HG02938 (cell line): ENCODE results near the gene KCNA3.
"Not testable (repeated sequence)": the region's sequence is repeated elsewhere in the genome, so short reads cannot be mapped to it uniquely, and the experiment has no call there.

Experiments
- ATAC-seq: cut with Tn5 transposase; IDR thresholded peaks from one replicate; pipeline ENCODE4 v1.9.1; 2021; ENCODE audit warnings: mild to moderate bottlenecking, moderate library complexity; ENCODE audit not compliant: unreplicated experiment

Gene KCNA3

DNA sequence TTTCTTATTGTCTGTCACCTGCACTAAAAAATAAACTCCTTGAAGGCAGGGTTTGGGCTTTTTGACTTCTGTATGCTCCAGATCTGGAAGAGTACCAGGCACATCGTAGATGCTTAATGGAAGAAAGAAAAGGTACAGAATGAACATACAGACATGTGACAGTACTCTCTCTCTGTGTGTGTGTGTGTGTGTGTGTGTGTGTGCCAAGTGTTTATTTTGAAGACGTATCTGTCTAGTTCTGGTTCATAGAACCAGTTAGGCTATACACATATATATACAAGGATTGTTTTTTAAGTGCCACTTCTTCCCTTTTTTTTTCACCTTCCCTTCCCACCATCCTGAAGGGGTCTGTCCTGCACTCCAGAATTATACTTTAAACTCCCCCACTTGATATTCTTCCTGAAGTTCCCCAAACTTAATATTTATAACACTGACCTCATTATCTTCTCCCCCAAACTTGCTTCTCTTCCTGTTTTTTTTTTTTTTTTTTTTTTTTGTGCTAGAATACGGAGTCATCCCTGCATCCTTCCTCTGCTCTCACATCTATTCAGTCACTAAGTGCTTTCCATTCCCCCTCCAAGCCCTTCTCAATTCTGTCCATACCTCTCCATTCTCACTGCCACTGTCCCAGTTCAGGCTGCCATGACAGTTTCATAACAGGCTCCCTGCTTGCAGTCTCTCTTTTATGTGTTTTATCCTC lies 5.4 kb upstream of the KCNA3 start:
- no peak for ATAC-seq

DNA sequence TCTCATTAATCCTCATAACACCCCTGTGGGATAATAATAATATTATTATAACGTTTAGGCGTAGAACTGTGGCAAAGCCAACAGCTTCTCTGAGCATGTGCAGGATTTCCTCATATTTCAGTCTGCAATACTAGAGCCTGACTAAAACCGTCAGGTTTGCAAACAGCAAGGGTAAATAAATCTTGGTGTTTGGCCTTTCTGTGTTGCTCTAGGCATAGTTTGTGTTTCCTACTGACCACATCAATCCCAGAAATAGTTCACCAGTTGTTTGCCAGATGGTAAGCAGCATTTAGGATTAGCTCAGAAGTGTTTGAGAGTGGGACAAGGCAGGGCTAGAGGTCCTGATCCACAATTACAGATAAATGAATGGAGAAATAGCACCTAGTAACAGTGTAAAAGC lies 2.8 kb upstream of the KCNA3 start:
- ATAC-seq: no peak

DNA sequence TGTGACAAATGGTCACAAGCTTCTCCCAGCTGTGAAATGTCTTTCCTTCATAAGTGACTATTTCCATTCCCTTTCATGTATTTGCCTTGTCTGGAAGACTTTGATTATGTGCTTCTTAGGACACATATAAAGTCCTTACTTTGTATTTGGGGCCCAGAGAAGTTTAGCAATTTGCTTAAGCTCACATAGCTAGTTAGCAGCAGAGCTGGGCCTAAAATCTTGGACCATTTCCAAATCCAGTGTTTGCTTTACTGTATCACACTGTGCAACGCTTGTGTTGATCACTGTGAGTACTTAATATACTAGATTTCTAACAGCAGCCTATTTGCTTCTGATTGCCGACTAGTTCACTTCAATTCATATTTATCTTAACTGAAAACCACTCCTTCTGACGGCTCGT lies 2.2 kb upstream of the KCNA3 start:
- ATAC-seq: no peak

DNA sequence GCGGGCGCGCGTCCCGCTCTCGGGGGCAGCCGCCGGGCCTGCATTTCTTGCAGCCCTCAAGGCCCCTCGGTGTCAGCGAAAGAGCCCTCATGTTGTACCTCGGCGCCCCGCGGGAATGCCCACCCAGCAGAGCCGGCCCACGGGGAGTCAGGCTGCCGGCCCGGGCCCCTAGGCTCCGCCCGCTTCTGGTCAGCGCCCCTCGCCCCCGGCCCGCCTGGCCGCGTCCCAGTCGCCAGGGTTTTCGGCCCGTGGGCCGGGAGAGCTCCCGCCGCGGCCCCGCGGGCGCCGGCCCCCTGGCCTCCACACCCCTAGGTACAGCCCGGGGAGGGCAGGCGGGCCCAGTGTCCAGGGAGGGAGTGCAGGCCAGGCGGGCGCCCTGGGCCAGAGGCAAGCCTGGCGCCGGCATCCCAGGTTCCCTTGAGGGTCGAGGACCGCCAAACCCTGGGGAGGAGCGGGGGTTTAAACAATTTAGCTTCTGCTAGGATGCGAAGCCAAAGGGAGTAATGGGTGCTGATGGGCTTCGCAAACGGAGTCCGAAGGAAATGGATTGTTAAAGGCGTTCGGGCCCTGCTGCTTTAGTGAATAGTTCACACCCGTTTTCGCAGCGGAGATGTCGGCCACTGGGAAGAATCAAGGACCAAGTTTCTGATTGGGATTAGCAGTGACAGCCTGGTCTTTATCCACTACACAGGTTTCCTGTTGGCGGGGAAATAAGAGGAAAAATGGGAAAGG lies 486 bp upstream of the KCNA3 start:
- ATAC-seq: no peak

DNA sequence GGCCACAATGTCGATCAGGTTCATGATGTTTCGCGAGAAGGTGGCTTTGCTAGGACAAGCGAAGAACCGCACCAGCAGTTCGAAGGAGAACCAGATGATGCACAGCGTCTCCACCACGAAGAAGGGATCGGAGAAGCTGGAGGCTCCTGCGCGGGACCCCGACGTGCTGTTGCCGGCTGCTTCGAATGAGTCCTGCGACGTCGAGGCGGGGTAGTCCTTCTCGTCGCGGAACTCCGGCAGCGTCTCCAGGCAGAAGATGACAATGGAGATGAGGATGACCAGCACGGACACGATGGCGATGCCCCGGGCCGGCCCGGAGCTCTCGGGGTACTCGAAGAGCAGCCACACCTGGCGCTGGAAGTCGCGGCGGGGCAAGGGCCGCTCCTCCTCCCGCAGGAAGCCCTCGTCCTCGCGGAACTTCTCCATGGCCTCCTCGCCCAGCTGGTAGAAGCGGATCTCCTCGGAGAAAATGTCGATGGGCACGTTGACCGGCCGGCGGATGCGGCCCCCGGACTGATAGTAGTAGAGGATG lies 869 bp downstream of the KCNA3 start:
- ATAC-seq: no peak

DNA sequence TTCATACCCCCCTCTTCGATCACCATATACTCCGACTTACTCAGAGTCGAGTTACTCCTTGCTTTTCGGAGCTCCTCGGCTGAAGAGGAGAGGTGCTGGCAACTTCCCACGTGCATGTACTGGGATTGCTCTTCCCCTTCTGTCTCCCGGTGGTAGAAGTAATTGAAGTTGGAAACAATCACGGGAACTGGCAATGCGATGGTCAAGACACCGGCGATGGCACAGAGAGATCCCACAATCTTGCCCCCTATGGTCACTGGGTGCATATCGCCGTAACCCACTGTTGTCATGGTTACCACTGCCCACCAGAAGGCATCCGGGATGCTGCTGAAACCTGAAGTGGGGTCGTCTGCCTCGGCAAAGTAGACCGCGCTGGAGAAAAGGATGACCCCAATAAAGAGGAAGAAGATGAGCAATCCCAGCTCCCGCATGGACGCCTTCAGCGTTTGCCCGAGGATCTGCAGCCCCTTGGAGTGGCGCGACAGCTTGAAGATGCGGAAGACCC lies 1.5 kb downstream of the KCNA3 start:
- ATAC-seq: no peak

DNA sequence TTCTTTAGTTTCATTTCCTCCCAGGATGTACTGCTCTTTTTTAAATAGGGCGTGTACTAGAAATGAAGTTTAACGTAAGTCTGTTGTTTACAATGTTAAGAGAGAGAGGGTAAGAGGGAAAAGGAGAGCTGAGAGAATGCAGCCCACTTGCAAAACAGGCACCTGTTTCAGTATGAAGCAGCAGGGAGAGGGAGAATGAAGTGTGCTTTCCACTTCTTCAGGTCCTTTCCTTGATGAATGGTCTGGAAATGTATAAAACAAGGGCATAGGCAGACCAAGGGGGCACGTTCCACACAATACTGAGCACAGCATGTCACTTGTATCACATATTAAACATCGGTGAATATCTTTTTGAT lies 2.0 kb downstream of the KCNA3 start:
- no peak for ATAC-seq

DNA sequence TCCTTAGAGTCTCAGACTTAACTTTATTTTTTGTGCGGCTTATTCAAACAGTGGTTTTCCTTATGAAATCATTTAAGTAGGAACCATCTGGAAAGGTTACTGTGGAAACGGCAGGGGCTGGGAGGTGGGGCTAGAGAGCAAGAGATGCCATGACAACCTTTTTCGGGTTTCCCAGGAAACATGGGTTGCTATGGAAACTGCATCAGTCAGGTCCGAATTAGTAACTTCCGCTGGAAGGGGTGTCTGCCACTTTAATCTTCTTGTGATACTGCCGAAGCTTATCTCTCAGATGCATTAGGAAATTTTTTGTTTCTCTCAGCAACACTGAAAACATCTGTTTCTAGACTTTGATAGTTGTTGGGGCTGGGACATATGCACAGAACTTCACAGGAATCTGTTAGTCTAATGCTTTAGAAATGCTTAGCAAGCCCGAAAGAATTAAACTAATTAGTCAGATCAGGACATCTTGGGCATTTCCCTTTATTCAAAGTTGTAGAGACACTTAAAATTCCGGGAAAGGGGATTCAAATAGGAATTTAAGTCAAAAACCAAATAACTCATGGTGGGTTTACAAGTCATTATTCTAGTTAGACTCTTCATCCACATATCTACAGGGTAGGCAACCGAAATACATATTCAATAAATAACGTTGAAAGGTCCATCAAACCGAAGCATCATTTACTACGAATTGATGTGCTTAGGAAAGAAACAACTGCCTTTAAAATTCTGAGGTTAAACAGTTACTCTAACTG lies 2.6 kb downstream of the KCNA3 start:
- no peak for ATAC-seq

DNA sequence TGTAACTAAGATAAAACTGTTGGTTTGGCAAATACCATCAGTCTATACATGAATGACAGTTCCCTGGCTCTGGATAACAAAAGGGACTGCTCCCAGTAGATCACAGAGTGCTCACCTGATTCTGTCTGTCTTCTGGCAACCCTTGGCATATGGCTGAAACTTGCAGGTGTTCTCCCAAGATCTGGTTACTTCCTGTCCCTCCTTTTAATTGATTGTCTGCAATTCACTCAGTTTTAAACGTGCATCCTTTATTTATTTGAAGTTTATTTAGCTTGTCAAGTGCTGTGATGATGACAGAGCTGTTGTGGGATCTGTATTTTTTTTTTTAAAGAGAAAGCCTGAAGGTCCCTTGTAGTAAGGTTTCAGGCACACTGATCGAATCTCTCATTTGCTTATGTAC lies 3.4 kb downstream of the KCNA3 start:
- no peak for ATAC-seq

DNA sequence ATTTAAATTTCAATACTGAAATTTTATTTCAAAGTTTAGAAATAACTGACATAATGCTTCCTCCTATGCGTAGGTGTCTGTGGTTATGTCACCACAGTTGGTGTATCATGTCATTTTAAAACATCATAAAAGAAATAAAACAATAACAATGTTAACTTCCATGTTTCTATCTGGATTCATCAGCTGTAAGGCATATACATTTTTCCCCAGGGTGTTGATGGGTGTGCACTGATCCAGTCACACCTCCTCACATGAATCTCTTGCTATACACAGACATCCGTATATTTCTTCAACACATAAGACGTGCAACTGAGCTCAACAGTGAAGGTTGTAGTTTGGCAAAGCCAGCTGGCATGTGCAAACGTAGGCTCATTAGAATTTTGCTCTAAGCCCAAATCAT lies 6.2 kb downstream of the KCNA3 start:
- no peak for ATAC-seq

DNA sequence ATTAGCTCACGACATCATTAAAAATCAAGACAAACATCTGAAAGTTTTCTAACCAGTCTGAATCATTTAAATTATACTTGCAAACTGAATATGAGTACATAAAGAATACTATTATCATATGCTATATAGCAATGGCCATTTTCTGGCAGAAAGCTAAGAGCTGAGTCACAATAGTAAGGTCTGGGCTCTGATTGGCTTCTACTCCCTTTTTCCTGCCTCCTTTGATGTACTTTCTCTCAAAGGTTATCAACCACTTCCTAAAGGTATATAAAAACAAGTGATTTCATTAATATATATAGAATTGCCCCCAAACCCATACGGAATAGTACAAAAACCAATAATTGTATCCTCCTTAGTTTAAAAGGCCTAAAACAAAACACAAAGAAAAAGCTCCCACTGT lies 7.0 kb downstream of the KCNA3 start:
- no peak for ATAC-seq

DNA sequence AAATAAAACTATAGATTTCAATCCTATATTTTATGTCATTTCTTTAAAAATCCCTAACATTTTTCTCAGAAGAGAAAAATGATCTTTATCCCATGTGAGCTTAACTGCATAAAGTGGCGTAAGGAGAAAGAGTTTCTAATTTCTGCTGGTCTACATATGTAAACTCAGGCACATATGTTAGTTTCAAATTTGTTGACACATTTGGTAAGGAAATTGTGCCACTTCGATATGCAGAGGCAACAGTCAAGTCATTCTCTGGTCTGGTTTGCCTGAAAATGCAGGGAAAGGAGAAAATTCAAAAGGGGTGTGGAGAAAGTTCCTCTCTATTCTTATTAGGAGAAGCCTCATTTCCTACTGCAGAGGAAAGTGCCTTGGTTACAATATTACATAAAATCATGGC lies 11.5 kb downstream of the KCNA3 start:
- ATAC-seq: no peak

DNA sequence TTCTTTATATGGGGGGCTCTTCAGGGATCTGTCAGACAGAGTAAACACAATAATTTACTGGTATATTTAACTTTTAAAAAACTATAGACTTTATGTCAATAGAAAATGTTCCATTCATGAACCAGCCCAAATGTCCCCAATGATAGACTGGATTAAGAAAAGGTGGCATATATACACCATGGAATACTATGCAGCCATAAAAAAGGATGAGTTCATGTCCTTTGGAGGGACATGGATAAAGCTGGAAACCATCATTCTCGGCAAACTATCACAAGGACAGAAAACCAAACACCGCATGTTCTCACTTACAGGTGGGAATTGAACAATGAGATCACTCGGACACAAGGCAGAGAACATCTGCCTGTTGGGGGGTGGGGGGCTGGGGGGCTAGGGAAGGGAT lies 15.2 kb downstream of the KCNA3 start:
- not testable (repeated sequence) for ATAC-seq

DNA sequence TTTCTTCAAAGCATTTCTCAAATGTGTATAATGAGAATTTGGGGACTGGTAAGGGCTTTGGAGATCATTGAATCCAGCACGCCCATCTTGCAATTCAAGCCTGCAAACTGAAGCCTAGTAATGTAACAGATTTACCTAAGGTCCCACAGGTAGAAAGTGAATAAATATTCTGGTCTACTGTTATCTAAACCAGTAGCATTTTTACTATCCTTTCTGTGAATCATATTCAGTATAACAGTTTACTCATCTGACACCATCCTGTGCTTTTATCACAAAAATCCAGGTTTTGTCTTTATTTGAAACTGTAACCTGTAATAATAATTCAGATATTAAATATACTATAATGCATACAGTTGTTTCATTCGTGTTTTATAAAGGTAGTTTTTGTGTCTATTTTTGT lies 17.4 kb downstream of the KCNA3 start:
- no peak for ATAC-seq

DNA sequence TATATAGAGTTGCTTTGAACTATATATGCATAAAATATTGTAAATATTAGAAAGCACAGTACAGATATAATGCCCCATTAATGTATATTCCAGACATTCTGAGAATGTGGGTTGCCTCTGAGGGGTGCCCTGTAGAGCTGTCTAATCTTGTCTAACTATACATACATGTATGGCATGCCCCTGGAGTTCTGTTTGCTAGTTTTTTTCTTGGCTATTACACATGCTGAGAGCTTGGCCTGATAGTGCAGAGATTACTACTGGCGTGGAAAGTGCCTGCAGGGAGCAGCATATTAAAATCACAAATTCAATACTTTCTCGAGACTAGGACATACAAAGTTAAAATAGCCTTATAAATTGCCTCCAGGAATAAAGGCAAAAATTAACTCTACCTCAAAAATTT lies 24.1 kb downstream of the KCNA3 start:
- ATAC-seq: no peak

DNA sequence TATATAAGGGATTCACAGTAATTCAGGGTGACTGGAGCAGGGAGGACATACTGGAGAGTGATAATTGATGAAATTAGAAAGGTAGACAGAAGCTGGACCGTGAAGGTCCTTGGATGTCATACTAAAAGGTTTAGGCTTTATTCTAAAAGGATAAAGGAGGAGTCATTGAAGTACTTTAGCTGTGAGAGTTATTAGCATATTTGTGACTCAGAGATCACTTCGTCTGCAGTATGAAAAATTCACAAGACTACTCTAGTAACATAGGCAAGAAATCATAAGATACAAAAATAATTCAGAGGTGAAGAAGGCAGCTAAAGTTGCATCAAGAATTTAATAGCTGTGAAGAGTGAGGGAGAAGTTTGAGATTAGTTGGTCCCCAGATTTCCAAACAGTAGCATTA lies 26.3 kb downstream of the KCNA3 start:
- ATAC-seq: no peak

DNA sequence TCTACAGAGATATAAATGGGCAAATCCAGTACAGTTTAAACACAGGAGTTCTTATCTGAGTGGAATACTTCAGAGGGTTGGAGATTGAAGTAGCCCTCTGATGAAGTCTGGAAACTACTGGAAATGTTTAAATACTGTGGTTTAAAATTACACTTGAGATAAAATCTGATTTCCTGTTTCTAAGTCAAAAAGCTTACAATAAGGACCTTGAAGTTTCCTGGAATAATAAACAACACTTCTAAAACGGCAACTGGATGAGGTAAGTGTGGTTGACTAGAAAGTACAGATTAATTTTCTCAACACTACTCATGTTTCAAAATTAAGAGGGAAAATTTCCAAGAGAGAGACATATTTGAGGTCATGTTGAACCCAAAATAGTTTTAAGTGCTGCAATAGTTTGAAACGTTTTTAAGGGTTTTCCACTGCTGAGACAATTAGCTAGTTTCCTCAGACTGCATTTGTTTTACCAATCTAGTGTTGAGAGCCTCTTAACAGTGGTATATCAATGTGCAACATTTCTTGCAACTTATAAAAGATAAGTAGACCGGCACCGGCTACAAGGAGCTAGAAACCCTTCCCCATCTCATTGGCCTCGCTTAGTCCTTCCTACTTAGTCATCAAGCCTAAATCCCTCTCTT lies 27.4 kb downstream of the KCNA3 start:
- ATAC-seq: no peak

DNA sequence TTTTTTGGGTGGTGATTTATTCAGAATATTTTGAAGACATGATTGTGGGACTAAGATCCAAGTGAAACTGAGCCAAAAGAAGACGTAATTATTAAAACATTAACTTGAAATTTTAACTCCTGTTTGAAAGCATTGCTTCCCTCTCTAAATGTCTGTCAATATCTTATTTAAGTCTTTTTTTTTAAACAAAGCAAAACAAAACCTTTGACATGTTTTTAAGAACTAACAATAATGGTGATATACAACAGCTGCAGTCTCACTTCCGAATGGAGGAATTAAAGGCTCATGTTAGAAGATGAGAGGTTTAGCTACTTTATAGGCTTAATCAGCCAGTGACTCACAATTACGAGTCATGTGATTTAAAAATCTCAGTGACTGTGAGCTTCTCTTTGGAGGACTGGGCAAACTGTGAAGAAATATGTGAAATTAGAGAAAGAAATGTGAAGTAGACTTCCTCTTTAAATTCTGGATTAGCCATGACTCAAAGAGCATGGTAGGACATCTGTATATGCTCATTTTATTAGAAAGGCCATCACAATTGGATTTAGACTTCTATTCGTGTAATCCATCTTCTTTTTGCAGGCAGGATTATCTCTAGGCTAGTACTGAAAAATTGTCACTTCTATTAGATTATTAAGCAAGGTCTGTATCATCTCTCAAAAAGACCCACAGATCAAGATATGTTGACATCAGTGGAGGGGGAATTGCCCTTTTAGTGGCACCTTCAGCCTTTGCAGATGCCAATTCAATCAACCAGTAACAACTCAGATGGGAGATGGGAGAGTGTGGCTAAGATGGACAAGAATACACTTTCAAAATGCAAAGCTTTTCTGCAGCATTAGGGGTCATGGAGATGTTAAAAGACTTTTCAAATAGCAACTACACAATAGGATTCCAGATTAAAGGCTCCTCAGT lies 28.7 kb downstream of the KCNA3 start:
- ATAC-seq: no peak

DNA sequence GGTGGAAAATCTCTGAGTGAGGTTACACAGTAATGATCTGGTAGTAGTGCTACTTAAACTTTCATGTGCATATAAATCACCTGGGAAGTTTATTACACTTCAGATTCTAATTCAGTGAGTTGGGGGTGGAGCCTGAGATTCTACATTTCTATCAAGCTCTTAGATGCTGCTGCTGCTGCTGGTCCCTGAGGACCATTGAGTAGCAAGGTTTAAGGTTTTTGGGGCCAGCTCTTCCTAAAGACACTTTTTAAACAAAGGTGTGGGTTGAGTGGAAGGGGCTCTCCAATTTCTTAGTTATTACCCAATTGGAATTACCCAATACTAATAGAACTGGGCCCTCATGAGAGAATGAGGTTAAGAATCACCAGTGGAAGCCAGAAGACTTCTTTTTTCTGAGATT lies 29.5 kb downstream of the KCNA3 start:
- no peak for ATAC-seq

DNA sequence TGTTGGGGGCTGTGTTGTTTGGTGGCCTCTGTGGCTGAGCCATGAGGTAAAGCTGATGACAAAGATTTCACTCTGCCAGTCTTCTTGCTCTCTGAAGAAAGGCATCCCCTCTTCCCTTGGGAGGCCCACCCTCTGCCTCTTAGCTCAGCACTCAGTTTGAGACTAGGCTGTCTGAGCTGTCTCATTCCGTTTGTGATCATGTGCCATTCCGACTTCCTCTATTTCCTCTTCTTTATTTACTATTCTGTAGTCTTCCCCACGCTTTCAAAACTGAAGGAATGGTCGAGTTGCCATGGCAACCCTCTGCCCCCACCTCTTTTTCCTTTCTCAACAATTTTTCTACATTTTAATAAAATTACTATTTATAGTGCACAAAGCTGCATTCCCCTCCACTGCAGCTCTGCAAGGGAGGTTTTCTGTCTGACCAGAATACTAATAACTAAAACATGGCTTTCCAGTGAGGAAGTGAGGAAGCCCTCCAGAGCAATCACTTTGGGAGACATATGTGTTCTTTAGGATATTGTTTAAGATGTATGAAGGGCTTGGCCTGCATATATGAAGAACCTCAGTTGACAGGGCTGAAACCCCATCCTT lies 30.8 kb downstream of the KCNA3 start:
- no peak for ATAC-seq
